ENCODE data around the gene GSTM3. TPM values are rescaled to one million over a fixed set of nuclear protein-coding genes. Genes with fewer than 3 reads are reported as not detected.

Gene GSTM3
- total and polyA plus RNA-seq, 10 of the 15 experiments (the other 5 are each of a cell fraction or from before 2014, with no cell fraction given) = not detected

DNA sequence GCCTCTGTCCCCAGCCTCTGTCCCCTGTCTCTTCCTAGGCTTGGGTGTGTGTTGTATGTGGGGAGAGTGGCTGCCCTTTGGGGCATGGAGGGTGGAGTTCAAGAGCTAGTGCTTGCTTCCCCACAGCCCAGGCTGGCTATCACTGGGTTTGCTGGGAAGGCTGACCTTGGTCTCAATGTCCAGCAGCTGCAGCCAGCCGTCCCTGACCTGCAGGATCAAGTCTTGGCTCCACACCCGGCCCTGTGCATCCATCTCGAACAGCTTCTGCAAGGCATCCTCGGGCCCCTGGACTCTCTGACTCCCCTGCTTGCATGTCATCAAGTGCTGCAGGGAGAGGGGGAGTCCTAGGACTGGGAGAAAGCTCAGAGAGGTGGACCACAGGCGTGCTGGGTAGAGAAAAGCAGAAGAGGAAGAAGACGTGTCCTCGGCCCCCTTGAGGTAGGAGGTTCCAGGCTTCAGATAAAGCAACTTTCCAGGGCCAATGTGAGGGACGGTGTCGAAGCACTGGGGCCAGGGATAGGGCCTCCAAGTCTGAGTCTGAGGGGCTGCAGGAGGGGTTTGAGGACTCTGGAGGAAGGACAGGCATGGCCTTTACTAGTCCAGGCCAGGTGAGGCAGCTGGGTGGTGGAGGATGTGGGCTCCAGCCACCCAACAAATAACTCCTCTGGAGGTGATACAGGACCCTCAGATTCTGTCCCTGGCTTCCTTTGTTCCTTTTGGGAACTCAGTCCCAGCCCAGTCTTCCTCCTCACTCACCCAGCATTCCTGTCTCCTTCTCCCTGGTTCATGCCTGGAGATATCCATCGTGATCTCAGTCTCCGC, 18.9 kb upstream of the GSTM3 start:
- Histone ChIP-seq H3K4me3 (no peak overlapping the region), H3K4me2 (ENCODE audit: control insufficient read depth, insufficient read depth) (no peak overlapping the region), H3K36me3 (ENCODE audit: control insufficient read depth in 2 of 2, insufficient read depth in 2 of 2, low read length in 1 of 2) (no peaks in the 10 kb centered on the region), H4K20me1 (ENCODE audit: control insufficient read depth, insufficient read depth) (no peaks in the 10 kb centered on the region), H3K79me2 (ENCODE audit: control insufficient read depth, insufficient read depth, low read length) (no peaks in the 10 kb centered on the region), H3K27ac (ENCODE audit: control insufficient read depth, insufficient read depth) (no peak overlapping the region), H3K4me1 (ENCODE audit: control insufficient read depth, insufficient read depth, low read length) (no peaks in the 10 kb centered on the region), H3K27me3 (replicated peaks in 1 of 2; ENCODE audit: control insufficient read depth in 2 of 2, insufficient read depth in 2 of 2, low read length in 1 of 2) (no peaks in the 10 kb centered on the region), H2AFZ (ENCODE audit: control insufficient read depth, low read depth, low read length) (no peak overlapping the region), H3K9ac (ENCODE audit: control insufficient read depth, insufficient read depth, low read length) (no peak overlapping the region), H3K9me3 (replicated peaks; ENCODE audit: control insufficient read depth, insufficient read depth, low read length) (no peaks in the 10 kb centered on the region)
- intact Hi-C loops (cut with micrococcal nuclease; ENCODE audit: unreplicated experiment) = no loop called here
- no TSS peak for BruUV-seq (replicated peaks)
- ATAC-seq (no peak), DNase-seq (ENCODE audit: low read depth, low spot score) (no peak), FAIRE-seq (no peak)
- WGBS (ENCODE audit: insufficient coverage, insufficient replicate concordance, low lambda C conversion rate, missing lambda C conversion rate) = 21% methylated on average over 9 of the region's 11 CpGs
- RAD21 ChIA-PET (ENCODE audit: unreplicated experiment) = interaction anchor here (1.3 kb wide), 1 partner anchor 120 kb away, joined by 3 read pairs; no protein-coding TSS in a partner anchor
- POLR2A ChIA-PET = interaction anchor here (0.7 kb wide), 1 partner anchor 286 kb away, joined by 4 read pairs; no protein-coding TSS in a partner anchor
- in situ Hi-C loops (cut with MboI) = no loop called here
- SMC1A ChIA-PET (ENCODE audit: uncharacterized antibody, unreplicated experiment) = no interaction called here
- CTCF ChIA-PET = interaction anchor here (0.6 to 2.6 kb wide), 4 partner anchors 17 to 591 kb away, joined by 3 to 13 read pairs (median 3); no protein-coding TSS in a partner anchor
- TF ChIP-seq, protein P1, sequence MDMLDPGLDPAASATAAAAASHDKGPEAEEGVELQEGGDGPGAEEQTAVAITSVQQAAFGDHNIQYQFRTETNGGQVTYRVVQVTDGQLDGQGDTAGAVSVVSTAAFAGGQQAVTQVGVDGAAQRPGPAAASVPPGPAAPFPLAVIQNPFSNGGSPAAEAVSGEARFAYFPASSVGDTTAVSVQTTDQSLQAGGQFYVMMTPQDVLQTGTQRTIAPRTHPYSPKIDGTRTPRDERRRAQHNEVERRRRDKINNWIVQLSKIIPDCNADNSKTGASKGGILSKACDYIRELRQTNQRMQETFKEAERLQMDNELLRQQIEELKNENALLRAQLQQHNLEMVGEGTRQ (IDR thresholded peaks at IDR 0.05; ENCODE audit: borderline replicate concordance, low read depth, low read length) = no peak
- TF ChIP-seq NFYA (IDR thresholded peaks at IDR 0.05; ENCODE audit: borderline replicate concordance, low read depth, low read length) = no peak
- TF ChIP-seq, protein P2, sequence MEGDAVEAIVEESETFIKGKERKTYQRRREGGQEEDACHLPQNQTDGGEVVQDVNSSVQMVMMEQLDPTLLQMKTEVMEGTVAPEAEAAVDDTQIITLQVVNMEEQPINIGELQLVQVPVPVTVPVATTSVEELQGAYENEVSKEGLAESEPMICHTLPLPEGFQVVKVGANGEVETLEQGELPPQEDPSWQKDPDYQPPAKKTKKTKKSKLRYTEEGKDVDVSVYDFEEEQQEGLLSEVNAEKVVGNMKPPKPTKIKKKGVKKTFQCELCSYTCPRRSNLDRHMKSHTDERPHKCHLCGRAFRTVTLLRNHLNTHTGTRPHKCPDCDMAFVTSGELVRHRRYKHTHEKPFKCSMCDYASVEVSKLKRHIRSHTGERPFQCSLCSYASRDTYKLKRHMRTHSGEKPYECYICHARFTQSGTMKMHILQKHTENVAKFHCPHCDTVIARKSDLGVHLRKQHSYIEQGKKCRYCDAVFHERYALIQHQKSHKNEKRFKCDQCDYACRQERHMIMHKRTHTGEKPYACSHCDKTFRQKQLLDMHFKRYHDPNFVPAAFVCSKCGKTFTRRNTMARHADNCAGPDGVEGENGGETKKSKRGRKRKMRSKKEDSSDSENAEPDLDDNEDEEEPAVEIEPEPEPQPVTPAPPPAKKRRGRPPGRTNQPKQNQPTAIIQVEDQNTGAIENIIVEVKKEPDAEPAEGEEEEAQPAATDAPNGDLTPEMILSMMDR (IDR thresholded peaks at IDR 0.05 in 2 of 3, conservative IDR thresholded peaks at IDR 0.05 in 1 of 3; ENCODE audit: control insufficient read depth in 2 of 3, extremely low read depth in 1 of 3, insufficient read depth in 1 of 3, low read depth in 3 of 3, low read length in 3 of 3) = no peak
- TF ChIP-seq FOXK2 (IDR thresholded peaks at IDR 0.05) = no peak
- no peak for TF ChIP-seq STAT1 (conservative IDR thresholded peaks at IDR 0.05)

All from GM12878 (cell line).